GM12865 (cell line): ENCODE results near the gene S100A4.

Source experiments
- DNase-seq: peaks from one replicate; pipeline ENCODE4 v3.0.0; 2010; ENCODE audit warnings: low read depth
- H3K4me3 ChIP-seq: 2 replicates; pipeline ENCODE4 v1.5.1; 2011; ENCODE audit warnings: mild to moderate bottlenecking, low read depth, low read length, control low read depth
- TF ChIP-seq, protein P1 (sequence below): IDR thresholded peaks from 2 replicates; pipeline ENCODE4 v1.5.1; 2011; ENCODE audit warnings: low read length, control low read depth, low read depth, inconsistent platforms; ENCODE audit not compliant: insufficient read depth; ENCODE audit errors: missing control alignments

S100A4 gene

DNA sequence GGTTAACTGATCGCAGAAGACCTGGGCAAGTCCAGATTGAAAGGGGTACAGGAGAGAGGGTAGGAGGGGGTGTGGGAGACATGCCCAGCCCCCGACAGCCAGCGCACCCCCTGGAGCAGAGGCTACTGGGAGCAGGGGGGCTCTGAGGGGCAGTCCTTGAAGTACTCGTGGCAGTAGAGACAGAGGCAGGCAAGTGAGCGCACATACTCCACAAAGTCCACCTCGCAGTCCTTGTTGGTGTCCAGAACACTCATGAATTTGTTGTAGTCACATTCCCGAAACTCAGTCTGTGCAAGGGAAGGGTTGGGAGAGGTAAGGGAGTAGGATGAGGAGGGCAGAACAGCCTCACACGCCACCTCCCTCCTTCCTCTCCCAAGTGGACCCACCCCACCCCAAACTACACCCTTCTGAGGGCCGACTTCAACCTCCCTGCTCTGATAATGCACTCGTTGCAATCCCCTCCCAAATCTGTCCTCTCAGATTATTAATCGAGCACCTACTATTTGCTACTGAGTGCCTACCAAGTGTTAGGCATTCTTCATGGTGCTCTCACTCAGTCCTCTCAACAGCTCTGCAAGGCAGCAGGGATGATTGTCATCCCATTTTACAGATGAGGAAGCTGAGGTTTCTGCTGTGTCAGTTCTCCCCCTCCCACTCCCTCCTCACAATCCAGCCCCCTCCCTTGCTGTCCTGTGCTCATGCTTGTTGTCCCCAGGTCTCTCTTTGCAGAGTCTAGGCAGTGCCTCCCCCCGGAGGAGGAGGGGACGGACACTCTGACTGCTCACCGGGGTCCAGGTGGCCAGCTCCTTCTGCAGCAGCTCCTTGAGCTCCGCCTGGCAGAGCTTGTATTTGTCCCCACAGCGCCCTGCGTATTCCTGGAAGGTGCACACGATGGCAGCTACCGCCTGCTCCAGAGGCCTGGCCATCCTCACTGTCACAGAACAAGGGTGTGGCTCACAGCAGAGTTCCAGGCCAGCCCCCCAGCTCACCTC lies 2.2 kb upstream of the S100A4 start:
- TF ChIP-seq, protein P1, sequence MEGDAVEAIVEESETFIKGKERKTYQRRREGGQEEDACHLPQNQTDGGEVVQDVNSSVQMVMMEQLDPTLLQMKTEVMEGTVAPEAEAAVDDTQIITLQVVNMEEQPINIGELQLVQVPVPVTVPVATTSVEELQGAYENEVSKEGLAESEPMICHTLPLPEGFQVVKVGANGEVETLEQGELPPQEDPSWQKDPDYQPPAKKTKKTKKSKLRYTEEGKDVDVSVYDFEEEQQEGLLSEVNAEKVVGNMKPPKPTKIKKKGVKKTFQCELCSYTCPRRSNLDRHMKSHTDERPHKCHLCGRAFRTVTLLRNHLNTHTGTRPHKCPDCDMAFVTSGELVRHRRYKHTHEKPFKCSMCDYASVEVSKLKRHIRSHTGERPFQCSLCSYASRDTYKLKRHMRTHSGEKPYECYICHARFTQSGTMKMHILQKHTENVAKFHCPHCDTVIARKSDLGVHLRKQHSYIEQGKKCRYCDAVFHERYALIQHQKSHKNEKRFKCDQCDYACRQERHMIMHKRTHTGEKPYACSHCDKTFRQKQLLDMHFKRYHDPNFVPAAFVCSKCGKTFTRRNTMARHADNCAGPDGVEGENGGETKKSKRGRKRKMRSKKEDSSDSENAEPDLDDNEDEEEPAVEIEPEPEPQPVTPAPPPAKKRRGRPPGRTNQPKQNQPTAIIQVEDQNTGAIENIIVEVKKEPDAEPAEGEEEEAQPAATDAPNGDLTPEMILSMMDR, result no peak
- DNase-seq, result no peak
- no peak overlapping the region for H3K4me3 ChIP-seq

DNA sequence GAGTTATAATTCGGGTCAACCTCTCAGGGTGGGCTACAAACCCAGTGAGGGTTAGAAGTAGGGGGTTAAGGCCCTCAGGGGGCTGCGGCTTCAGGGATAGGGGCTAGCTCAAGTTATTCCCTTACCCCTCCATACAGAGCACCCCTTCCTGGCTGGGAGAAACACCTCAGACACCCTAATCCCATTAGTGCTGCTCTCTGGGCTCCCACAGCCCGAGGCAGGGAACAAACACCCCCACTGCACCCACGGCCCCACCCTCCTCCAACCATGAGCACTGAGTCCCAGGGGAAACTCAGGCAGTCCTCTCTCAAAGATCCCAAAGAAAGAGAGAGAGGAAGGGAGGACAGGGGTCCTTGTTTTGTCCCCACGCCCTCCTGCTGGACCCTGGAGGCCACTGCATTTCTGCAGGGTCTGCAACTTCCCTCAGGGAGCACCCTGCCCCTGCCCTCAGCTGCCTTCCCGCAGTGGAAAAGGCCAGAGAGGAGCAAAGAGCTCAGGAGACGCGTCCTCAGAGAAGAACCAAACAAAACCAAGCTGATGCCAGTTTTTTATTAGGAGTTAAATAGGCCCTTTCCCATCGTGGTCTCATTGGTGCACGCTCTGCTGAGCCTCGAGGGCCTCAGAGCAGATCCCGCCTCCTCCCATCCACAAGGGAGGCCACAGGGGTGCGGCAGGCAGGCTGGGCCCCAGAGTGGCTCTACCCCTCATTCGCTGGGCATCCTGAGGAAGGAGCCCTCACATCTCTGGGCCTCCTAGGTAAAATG lies 1.4 kb upstream of the S100A4 start:
- DNase-seq, result no peak
- H3K4me3 ChIP-seq, result no peak overlapping the region
- TF ChIP-seq, protein P1, result no peak

DNA sequence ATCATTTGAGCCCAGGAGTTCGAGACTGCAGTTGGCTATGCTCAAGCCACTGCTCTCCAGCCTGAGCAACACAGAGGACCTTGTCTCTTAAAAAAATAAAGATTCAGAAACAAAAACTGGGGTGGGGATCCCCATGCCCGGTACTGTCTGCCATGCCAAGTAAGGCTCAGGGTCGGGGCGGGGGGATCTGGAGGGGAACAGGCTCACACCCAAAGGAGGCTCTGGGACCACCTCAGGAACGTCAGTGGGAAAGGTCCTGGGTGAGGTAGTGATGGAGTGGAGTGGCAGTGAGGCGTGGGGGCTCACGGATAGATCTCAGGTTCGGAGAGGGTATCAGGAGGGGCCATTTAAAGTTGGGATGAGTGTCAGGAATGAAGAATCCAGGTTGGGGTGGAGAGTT lies 765 bp upstream of the S100A4 start:
- no peak overlapping the region for H3K4me3 ChIP-seq
- TF ChIP-seq, protein P1, result no peak
- no peak for DNase-seq

DNA sequence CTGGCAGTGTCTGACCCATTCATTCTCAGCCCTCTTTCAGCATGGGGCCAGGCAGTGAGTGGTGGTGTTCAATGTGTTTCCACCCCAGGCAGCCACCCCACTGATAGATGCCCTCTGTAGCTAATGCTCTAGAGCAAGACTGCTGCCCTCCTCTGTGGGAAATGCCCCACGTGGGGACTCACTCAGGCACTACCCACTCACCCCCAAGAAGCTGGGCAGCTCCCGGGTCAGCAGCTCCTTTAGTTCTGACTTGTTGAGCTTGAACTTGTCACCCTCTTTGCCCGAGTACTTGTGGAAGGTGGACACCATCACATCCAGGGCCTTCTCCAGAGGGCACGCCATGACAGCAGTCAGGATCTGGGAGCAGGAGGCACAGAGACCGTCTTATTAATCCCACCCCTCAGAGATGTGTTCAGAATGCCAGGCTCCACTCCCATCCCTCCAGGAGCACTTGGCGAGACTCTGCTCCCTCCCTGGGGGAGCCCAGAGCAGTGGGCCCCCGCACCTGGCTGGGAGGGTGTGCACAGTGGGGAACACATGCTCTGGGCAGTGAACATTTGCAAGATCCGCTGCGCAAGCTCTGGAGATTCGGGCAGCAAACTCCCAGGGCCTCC lies 1.0 kb downstream of the S100A4 start:
- TF ChIP-seq, protein P1, result no peak
- no peak for DNase-seq
- H3K4me3 ChIP-seq, result no peak overlapping the region

DNA sequence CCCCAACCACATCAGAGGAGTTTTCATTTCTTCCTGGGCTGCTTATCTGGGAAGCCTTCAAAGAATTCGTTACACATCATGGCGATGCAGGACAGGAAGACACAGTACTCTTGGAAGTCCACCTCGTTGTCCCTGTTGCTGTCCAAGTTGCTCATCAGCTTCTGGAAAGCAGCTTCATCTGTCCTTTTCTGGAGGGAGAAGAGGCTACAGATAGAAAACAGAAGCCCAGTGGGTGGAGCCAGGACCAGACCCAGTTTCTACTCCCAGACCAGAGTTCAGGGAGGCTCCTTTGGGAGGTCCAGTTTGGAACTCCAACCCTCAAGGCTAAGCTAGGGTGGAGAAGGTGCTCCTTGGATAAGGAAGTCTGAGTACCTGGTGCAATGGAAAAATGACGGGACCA lies 1.9 kb downstream of the S100A4 start:
- no peak for DNase-seq
- TF ChIP-seq, protein P1, result no peak
- no peak overlapping the region for H3K4me3 ChIP-seq

DNA sequence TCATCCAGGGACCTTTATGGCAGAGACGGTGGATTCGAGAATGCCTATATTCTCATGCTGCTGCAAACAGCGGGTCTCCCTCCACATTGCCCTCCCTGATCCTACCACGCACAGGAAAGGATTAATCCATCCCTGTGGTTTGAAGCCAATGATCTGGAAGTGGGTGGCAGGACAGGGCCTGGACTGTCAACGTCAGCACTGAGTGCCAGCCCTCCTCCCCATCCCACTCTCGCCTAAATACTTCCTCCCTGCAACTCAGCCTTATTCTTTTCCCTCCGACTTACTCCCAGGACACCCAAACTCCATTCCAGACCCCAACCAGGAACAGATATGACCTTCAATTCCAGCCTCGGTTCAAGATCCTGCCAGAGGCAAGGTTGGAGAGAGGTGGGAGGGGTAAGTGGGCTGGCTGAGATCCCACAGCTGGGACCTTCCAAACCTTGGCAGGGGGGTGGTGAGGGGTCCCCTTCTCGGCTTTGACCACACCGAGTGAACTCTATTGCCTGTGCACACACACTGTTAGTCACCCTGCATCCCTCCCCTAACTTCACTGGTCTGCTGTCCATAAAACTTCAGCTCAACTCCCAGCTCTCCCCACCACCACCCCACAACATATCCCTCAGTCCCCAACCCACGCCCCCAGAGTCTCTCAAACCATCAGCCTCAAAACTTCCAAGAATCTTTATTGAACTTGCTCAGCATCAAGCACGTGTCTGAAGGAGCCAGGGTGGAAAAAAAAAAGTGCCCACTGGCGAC lies 2.5 kb downstream of the S100A4 start:
- no peak overlapping the region for H3K4me3 ChIP-seq
- TF ChIP-seq, protein P1, result no peak
- no peak for DNase-seq
